HG02852 (cell line): ENCODE data around the gene NFE2L3.
"Not testable (repeated sequence)": the region's sequence is repeated elsewhere in the genome, so short reads cannot be mapped to it uniquely, and the experiment has no call there.

ENCODE experiments used
- ATAC-seq: cut with Tn5 transposase; IDR thresholded peaks from one replicate; pipeline ENCODE4 v1.9.1; 2021; ENCODE audit warnings: mild to moderate bottlenecking, moderate library complexity; ENCODE audit not compliant: unreplicated experiment

NFE2L3 gene

GRCh38 chr7:26185131-26185843, 33.3 kb downstream of the NFE2L3 start:
- no peak for ATAC-seq

DNA sequence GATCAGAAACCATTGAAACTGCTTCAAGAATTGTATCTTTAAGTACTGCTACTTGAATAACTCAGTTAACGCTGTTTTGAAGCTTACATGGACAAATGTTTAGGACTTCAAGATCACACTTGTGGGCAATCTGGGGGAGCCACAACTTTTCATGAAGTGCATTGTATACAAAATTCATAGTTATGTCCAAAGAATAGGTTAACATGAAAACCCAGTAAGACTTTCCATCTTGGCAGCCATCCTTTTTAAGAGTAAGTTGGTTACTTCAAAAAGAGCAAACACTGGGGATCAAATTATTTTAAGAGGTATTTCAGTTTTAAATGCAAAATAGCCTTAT, 33.8 kb downstream of the NFE2L3 start:
- no peak for ATAC-seq

- no peak for ATAC-seq
Observed at GRCh38 chr7:26186364-26187311, 34.6 kb downstream of the NFE2L3 start.

- no peak for ATAC-seq
Observed at GRCh38 chr7:26187380-26188205, 35.6 kb downstream of the NFE2L3 start.

- ATAC-seq: no peak
Observed at GRCh38 chr7:26188206-26188956, 36.4 kb downstream of the NFE2L3 start.

GRCh38 chr7:26188957-26189541, 37.1 kb downstream of the NFE2L3 start:
- ATAC-seq: no peak

DNA sequence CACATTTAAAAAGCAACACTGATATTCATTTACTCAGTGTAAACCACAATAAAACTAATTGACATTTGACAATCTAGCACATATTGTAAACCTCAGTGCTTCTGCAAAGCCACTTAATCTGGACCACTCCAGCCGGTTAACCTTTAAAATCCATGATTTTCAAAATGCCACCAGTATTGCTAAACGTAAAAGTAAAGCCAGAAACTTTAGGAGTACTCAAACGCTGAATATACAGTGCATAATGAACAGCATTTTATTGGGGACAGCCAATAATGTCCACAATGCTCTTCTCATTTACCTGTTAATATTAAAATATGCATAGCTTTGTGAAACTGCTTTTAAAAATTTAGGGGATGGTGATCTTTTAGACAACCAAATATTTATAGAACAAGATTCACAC, 37.7 kb downstream of the NFE2L3 start:
- ATAC-seq: no peak

GRCh38 chr7:26190417-26190869, 38.4 kb downstream of the NFE2L3 start:
- no peak for ATAC-seq

DNA sequence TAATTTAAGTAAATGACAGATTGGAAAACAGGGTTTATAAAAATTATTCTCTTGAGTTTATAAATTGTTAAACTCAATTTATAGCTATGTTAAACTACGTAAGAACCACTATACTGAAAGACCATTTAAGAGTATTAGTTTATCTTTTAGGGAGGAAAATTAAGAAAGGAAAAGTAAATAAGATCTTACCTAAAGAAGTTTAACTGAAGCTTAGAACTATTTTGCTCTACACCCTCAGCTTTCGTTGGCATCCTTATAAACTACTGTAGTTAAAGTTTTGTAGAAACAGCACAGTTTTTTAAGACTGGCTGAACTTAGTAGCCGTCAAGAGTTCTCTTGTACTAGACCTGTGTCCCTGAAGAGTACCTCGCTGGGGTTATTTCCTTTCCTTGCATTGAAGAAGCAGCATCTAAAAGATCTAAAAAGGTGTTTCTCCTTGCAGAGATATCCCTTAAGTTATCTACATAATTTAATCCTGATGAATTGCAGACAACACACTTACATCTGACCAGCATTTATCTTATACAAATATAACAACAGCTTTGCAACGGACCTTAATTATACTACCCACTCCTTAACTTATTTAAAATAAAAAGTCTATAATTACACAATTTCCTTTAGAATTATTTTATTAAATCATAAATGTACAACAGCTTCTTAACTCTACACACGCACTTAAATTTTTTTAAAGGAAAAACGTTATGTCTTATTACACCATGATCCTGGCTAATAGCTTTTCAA, 39.4 kb downstream of the NFE2L3 start:
- no peak for ATAC-seq

- ATAC-seq: no peak
Observed at GRCh38 chr7:26191974-26192479, 40.0 kb downstream of the NFE2L3 start.

- no peak for ATAC-seq
Observed at GRCh38 chr7:26192485-26193087, 40.6 kb downstream of the NFE2L3 start.

GRCh38 chr7:26193432-26194207, 41.6 kb downstream of the NFE2L3 start:
- no peak for ATAC-seq

DNA sequence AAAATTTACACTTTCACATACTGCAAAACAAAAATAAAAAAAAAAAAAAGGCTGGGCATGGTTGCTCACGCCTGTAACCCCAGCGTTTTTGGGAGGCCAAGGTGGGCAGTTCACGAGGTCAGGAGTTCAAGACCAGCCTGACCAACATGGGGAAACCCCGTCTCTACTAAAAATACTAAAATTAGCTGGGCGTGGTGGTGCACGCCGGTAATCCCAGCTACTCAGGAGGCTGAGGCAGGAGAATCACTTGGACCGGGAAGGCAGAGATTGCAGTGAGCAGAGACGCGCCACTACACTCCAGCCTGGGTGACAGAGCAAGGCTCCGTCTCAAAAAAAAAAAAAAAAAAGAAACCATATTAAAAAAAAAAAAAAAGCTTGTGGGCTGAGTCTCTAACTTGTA, 42.8 kb downstream of the NFE2L3 start:
- ATAC-seq: not testable (repeated sequence)

DNA sequence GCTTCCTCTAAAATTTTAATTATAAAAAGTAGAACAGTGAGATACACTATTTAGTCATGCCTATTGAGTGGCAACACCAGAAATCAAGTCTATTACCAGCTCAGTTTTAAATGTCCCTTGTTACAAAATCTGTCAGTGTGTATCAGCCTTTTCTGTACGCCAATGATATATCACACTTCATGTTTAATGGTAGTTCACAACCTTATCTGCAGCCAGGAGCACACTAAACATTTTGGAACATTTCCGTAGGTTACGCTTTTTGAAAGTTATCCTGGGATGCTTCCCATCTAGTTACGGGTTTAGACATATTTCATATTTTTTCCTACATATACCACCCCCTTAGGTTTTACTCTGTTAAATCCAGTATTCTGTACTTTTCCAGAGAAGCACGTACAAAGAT, 43.2 kb downstream of the NFE2L3 start:
- no peak for ATAC-seq

DNA sequence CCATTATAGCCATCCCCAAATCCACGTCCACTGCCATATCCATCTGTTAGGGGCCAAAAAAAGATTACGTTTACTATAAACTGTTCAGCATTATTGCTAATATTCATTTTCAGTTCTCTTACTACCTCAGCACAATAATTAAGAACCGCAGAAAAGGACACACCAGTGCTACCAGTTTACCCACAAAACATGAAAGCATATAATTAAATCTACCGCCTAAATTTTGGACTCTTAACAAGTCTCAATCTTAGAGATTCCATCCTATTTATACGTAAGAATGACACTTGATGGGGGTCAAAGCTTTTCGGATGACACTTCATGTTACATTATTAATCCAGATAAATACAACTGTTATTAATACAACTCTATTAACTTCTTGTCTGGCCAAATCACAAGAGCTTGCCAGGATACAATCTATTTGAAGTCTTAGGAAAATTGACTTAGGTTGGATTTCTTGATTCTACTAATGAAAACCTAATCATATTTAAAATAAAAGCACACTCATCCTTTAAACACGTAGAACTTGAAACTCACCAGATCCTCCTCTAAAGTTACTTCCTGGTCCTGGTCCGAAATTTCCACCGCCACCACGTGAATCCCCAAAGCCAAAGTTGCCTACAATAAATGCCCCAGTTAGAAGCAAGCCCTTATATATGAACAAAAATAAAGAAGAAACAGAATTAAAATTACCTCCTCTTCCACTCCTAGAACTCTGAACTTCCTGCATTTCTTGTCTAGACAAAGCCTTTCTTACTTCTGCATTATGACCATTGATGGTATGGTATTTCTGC, 44.1 kb downstream of the NFE2L3 start:
- ATAC-seq: no peak

DNA sequence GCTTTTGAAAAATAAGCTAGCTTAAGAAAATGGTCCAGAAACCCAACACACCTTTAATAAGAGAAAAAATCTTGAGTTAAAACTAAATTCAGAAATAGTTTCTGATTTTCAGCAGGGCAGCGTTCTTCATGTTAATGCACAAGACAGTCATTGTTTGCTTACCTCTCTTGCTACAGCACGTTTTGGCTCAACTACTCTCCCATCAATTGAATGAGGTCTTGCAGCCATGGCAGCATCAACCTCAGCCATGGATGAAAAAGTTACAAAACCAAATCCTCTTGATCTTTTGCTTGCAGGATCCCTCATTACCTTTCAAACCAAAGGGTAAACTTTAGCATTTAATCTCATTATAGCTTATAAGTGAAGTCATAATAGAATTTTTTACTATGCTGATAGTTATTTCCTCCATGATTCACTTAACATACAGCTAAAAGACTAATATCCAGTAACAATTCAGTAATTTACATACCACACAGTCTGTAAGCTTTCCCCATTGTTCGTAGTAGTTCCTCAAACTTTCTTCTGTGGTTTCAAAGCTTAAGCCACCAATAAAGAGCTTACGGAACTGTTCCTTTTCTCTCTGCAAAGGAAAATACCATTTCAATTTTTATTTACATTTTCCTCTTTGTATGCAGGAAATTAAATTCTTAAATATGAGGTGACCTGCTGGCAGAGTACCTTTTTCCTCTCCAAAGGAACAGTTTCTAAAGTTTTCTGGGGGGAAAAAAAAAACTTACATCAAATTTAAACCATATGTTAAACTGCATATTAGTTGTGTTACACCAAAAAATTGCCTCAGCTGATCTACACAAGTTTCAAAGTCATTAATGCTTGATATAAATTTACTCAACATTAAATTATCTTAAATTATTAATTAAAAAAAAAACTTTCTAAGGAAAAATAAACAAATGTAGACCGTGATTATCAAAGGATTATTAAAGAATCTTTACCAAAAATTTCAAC, 45.4 kb downstream of the NFE2L3 start:
- ATAC-seq: no peak
